Osteocyte (in vitro differentiated cells): Measurements from ENCODE around the gene NBAS. TPM values are rescaled to one million over a fixed set of nuclear protein-coding genes. Genes with fewer than 3 reads are reported as not detected.

Experiments
- DNase-seq: peaks from one replicate; pipeline ENCODE4 v3.0.0; 2021; ENCODE audit warnings: mixed read lengths; ENCODE audit not compliant: unreplicated experiment; ENCODE audit errors: extremely low spot score
- H3K27ac Mint-ChIP-seq: one replicate; pipeline ENCODE4 v1.8.0; 2021; ENCODE audit warnings: mild to moderate bottlenecking, mixed read lengths; ENCODE audit not compliant: unreplicated experiment
- H3K27me3 Mint-ChIP-seq: one replicate; pipeline ENCODE4 v1.8.0; 2021; ENCODE audit warnings: mixed read lengths; ENCODE audit not compliant: unreplicated experiment
- H3K36me3 Mint-ChIP-seq: one replicate; pipeline ENCODE4 v1.8.0; 2021; ENCODE audit warnings: mixed read lengths; ENCODE audit not compliant: unreplicated experiment
- H3K4me1 Mint-ChIP-seq: one replicate; pipeline ENCODE4 v1.8.0; 2021; ENCODE audit warnings: mixed read lengths; ENCODE audit not compliant: unreplicated experiment
- H3K4me3 Mint-ChIP-seq: one replicate; pipeline ENCODE4 v1.8.0; 2021; ENCODE audit warnings: mild to moderate bottlenecking, moderate library complexity, mixed read lengths; ENCODE audit not compliant: unreplicated experiment
- H3K9me3 Mint-ChIP-seq: one replicate; pipeline ENCODE4 v1.8.0; 2021; ENCODE audit warnings: mixed read lengths; ENCODE audit not compliant: unreplicated experiment
- CTCF ChIP-seq: fragments of 200-600 bp; sonication (generic); IDR thresholded peaks from 2 replicates; pipeline ENCODE4 v1.5.0; 2021; ENCODE audit warnings: antibody characterized with exemption, mild to moderate bottlenecking, moderate library complexity
- total RNA-seq: library from RNA; stranded (reverse); gene quantifications from 2 replicates; pipeline ENCODE4 v1.2.1, GENCODE V29; 2021

Gene NBAS
- total RNA-seq, 1 donor from 2014 or later: 43.6 TPM

GRCh38 chr2:15195813-15196212 lies 365.3 kb downstream of the NBAS start:
- H3K27ac Mint-ChIP-seq: no peak overlapping the region
- peaks cover 11% of the 10 kb centered on the region for H3K4me1 Mint-ChIP-seq
- H3K27me3 Mint-ChIP-seq: no peaks in the 10 kb centered on the region
- TF ChIP-seq CTCF: no peak
- no peak for DNase-seq
- peaks cover 2% of the 10 kb centered on the region for H3K36me3 Mint-ChIP-seq
- H3K4me3 Mint-ChIP-seq: no peak overlapping the region
- H3K9me3 Mint-ChIP-seq: peaks cover 4% of the 10 kb centered on the region

DNA sequence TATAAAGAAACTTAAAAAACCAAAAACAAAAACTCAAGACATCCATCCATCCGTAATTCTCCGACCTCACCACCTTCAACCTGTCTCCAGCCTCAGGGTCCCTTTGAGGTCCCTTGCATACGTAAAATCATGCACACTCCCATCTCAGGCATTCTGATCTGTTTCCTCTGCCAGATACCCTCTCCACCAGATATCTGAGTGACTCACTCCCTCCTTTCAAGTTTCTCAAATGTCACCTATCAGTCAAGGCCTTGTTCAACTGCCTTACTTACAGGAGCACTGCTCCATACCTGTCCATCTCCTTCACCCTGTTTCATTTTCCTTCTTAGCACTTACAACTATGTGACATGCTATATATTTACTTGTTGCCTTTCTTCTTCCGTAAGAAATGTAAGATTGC lies 369.3 kb downstream of the NBAS start:
- DNase-seq: no peak
- no peak for TF ChIP-seq CTCF
- peaks cover 11% of the 10 kb centered on the region for H3K4me1 Mint-ChIP-seq
- no peaks in the 10 kb centered on the region for H3K27me3 Mint-ChIP-seq
- no peak overlapping the region for H3K4me3 Mint-ChIP-seq
- H3K9me3 Mint-ChIP-seq: peaks cover 4% of the 10 kb centered on the region
- no peak overlapping the region for H3K27ac Mint-ChIP-seq
- peaks cover 14% of the 10 kb centered on the region for H3K36me3 Mint-ChIP-seq

DNA sequence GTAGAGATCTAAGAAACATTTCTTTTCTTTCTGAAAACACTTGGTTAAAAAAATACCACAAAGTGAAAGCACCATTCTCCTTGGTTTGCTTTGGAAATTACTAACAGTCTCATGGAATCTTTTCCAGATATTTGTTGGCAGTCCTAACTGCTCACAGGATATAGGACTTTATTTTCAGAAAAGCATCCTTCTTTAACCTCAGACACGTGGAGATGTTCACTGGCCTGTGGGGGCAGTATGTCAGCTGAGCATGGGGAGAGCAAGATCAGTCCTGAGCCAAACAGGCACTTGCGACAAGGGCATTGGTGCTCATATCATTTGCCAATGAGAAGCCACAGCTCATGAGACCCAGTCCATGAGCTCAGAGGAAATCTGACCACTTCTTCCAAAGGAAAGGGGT lies 371.9 kb downstream of the NBAS start:
- no peak for DNase-seq
- Mint-ChIP-seq H3K4me1 (no peaks in the 10 kb centered on the region), H3K36me3 (peaks cover 17% of the 10 kb centered on the region), H3K27ac (no peak overlapping the region), H3K9me3 (no peaks in the 10 kb centered on the region), H3K4me3 (no peak overlapping the region), H3K27me3 (no peaks in the 10 kb centered on the region)
- no peak for TF ChIP-seq CTCF

- Mint-ChIP-seq H3K27ac (no peak overlapping the region), H3K4me3 (no peak overlapping the region), H3K27me3 (no peaks in the 10 kb centered on the region), H3K4me1 (no peaks in the 10 kb centered on the region), H3K9me3 (no peaks in the 10 kb centered on the region), H3K36me3 (peaks cover 17% of the 10 kb centered on the region)
- no peak for TF ChIP-seq CTCF
- no peak for DNase-seq
These were observed 373.4 kb downstream of the NBAS start for GRCh38 chr2:15187702-15188101.

- no peaks in the 10 kb centered on the region for H3K27me3 Mint-ChIP-seq
- TF ChIP-seq CTCF: no peak
- H3K9me3 Mint-ChIP-seq: no peaks in the 10 kb centered on the region
- no peak for DNase-seq
- H3K4me1 Mint-ChIP-seq: no peaks in the 10 kb centered on the region
- no peak overlapping the region for H3K4me3 Mint-ChIP-seq
- H3K36me3 Mint-ChIP-seq: peaks cover 17% of the 10 kb centered on the region
- no peak overlapping the region for H3K27ac Mint-ChIP-seq
These were observed 375.0 kb downstream of the NBAS start for GRCh38 chr2:15186118-15186517.
